Measurements from ENCODE around the gene TRMT2A. TPM values are rescaled to one million over a fixed set of nuclear protein-coding genes. Genes with fewer than 3 reads are reported as not detected.

TRMT2A gene
- polyA plus RNA-seq, 1 of the 3 experiments (the other 2 are of a cell fraction): 54.6 TPM

DNA sequence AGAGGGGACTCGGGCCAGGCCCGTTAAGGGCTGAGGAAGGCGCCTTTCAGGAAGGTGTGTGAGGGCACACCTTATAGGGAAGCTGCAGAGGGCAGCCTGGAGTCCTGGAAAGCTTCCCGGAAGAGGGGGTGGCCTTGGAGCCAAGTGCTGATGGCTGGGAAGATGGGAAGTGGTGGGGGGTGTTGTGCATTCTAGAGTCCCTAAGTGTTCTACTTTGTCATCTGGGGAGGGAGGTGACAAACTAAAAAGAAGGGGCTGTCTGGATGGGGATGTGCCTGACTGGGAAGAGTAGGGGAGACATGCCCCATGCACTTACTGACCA is 21.4 kb upstream of the TRMT2A start:
- H2AFZ ChIP-seq (ENCODE audit: low read depth): no peak overlapping the region
- H3K4me1 ChIP-seq (ENCODE audit: control insufficient read depth in 1 of 2, insufficient read depth in 2 of 2, low read depth in 1 of 2, low read length in 1 of 2): peaks cover 0 to 50% of the 10 kb centered on the region in 2 experiments; a peak in 1 of 4 replicates
- ChIA-PET CTCF (interaction anchor here (0.9 to 1.8 kb wide), 3 partner anchors 17 to 148 kb away, joined by 3 to 5 read pairs (median 4); no protein-coding TSS in a partner anchor), POLR2A (interaction anchor here (0.9 kb wide), 1 partner anchor 7 kb away, joined by 3 read pairs; the partner anchor contains the start of gene ZDHHC8)
- H3K79me2 ChIP-seq (ENCODE audit: insufficient read depth): peaks cover 59% of the 10 kb centered on the region
- no peaks in the 10 kb centered on the region for H3K9me2 ChIP-seq
- no peak overlapping the region for H3K4me3 ChIP-seq (ENCODE audit: low read depth in 2 of 2, low read length in 1 of 2)
- H3K27ac ChIP-seq (ENCODE audit: low read depth in 2 of 2, low read length in 1 of 2): no peak overlapping the region; a peak in 1 of 4 replicates
- H3K4me2 ChIP-seq: no peak overlapping the region
- TF ChIP-seq SMC3 (IDR thresholded peaks at IDR 0.05; ENCODE audit: low read depth, low read length) (no peak), TCF12 (IDR thresholded peaks at IDR 0.05) (no peak), FOXJ3 (CRISPR knock-in tag; IDR thresholded peaks at IDR 0.05) (no peak), FOXM1 (IDR thresholded peaks at IDR 0.05; ENCODE audit: low read depth) (no peak), NRF1 (IDR thresholded peaks at IDR 0.05; ENCODE audit: low read depth, low read length) (no peak), MEF2A (IDR thresholded peaks at IDR 0.05; ENCODE audit: borderline replicate concordance, low read depth) (no peak), RFX5 (IDR thresholded peaks at IDR 0.05; ENCODE audit: low read length) (no peak), NFIC (IDR thresholded peaks at IDR 0.05; ENCODE audit: borderline replicate concordance) (no peak), RAD21 (IDR thresholded peaks at IDR 0.05; ENCODE audit: low read length) (no peak)
- TF ChIP-seq, protein P1, sequence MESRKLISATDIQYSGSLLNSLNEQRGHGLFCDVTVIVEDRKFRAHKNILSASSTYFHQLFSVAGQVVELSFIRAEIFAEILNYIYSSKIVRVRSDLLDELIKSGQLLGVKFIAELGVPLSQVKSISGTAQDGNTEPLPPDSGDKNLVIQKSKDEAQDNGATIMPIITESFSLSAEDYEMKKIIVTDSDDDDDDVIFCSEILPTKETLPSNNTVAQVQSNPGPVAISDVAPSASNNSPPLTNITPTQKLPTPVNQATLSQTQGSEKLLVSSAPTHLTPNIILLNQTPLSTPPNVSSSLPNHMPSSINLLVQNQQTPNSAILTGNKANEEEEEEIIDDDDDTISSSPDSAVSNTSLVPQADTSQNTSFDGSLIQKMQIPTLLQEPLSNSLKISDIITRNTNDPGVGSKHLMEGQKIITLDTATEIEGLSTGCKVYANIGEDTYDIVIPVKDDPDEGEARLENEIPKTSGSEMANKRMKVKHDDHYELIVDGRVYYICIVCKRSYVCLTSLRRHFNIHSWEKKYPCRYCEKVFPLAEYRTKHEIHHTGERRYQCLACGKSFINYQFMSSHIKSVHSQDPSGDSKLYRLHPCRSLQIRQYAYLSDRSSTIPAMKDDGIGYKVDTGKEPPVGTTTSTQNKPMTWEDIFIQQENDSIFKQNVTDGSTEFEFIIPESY (IDR thresholded peaks at IDR 0.05; ENCODE audit: borderline replicate concordance, low read depth): no peak
- TF ChIP-seq, protein P2, sequence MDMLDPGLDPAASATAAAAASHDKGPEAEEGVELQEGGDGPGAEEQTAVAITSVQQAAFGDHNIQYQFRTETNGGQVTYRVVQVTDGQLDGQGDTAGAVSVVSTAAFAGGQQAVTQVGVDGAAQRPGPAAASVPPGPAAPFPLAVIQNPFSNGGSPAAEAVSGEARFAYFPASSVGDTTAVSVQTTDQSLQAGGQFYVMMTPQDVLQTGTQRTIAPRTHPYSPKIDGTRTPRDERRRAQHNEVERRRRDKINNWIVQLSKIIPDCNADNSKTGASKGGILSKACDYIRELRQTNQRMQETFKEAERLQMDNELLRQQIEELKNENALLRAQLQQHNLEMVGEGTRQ (IDR thresholded peaks at IDR 0.05; ENCODE audit: borderline replicate concordance, low read depth, low read length): no peak
- TF ChIP-seq, protein P3, sequence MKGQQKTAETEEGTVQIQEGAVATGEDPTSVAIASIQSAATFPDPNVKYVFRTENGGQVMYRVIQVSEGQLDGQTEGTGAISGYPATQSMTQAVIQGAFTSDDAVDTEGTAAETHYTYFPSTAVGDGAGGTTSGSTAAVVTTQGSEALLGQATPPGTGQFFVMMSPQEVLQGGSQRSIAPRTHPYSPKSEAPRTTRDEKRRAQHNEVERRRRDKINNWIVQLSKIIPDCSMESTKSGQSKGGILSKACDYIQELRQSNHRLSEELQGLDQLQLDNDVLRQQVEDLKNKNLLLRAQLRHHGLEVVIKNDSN (IDR thresholded peaks at IDR 0.05; ENCODE audit: borderline replicate concordance, low read depth): no peak
- TF ChIP-seq, protein P4, sequence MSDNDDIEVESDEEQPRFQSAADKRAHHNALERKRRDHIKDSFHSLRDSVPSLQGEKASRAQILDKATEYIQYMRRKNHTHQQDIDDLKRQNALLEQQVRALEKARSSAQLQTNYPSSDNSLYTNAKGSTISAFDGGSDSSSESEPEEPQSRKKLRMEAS (IDR thresholded peaks at IDR 0.05; ENCODE audit: low read depth): no peak
- TF ChIP-seq, protein P5, sequence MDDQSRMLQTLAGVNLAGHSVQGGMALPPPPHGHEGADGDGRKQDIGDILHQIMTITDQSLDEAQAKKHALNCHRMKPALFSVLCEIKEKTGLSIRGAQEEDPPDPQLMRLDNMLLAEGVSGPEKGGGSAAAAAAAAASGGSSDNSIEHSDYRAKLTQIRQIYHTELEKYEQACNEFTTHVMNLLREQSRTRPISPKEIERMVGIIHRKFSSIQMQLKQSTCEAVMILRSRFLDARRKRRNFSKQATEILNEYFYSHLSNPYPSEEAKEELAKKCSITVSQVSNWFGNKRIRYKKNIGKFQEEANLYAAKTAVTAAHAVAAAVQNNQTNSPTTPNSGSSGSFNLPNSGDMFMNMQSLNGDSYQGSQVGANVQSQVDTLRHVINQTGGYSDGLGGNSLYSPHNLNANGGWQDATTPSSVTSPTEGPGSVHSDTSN (IDR thresholded peaks at IDR 0.05): no peak
- TF ChIP-seq, protein P6, sequence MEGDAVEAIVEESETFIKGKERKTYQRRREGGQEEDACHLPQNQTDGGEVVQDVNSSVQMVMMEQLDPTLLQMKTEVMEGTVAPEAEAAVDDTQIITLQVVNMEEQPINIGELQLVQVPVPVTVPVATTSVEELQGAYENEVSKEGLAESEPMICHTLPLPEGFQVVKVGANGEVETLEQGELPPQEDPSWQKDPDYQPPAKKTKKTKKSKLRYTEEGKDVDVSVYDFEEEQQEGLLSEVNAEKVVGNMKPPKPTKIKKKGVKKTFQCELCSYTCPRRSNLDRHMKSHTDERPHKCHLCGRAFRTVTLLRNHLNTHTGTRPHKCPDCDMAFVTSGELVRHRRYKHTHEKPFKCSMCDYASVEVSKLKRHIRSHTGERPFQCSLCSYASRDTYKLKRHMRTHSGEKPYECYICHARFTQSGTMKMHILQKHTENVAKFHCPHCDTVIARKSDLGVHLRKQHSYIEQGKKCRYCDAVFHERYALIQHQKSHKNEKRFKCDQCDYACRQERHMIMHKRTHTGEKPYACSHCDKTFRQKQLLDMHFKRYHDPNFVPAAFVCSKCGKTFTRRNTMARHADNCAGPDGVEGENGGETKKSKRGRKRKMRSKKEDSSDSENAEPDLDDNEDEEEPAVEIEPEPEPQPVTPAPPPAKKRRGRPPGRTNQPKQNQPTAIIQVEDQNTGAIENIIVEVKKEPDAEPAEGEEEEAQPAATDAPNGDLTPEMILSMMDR (IDR thresholded peaks at IDR 0.05): no peak
- no peaks in the 10 kb centered on the region for H3K27me3 ChIP-seq (ENCODE audit: insufficient read depth)
- no peaks in the 10 kb centered on the region for H3K9me3 ChIP-seq
- H3F3A ChIP-seq (replicated peaks; ENCODE audit: insufficient read depth): no peaks in the 10 kb centered on the region
- 69% methylated on average over 2 of the region's 4 CpGs for WGBS (ENCODE audit: low lambda C conversion rate)
- H3K36me3 ChIP-seq (replicated peaks in 1 of 2; ENCODE audit: control insufficient read depth in 1 of 2, insufficient read depth in 2 of 2, low read length in 1 of 2): peaks cover 0 to 10% of the 10 kb centered on the region in 2 experiments
- peaks cover 64% of the 10 kb centered on the region for H4K20me1 ChIP-seq (ENCODE audit: insufficient read depth)
- no peak for DNase-seq
- no peak overlapping the region for H3K9ac ChIP-seq

Measured in SK-N-SH (cell line).